Stomach (tissue), 9 donors: ENCODE results near the gene TMPRSS2. TPM values are rescaled to one million over a fixed set of nuclear protein-coding genes. Genes with fewer than 3 reads are reported as not detected.

Experiments used
- DNase-seq, 2 donors: peaks; one replicate each; pipeline versions ENCODE4 v3.0.0 to v3.0.0-alpha.2; 2013 to 2019
- H3K27ac ChIP-seq, 5 donors: fragments of 200-600 bp in 4 of 5; sonication (generic) in 4 of 5; one replicate each; pipeline ENCODE4 v1.5.1; 2013 to 2019; ENCODE audit warnings: mild to moderate bottlenecking in 1 of 5, moderate library complexity in 1 of 5
- H3K27me3 ChIP-seq, 3 donors: fragments of 200-600 bp; sonication (generic); one replicate each; pipeline ENCODE4 v1.5.1; 2017 to 2019; ENCODE audit warnings: mixed run types in 1 of 3
- H3K36me3 ChIP-seq, 4 donors: fragments of 200-600 bp; sonication (generic); 1 replicate in 3 of 4; 2 replicates in 1 of 4; pipeline ENCODE4 v1.5.1; 2016 to 2019
- H3K4me1 ChIP-seq, 4 donors: fragments of 200-600 bp; sonication (generic); one replicate each; pipeline ENCODE4 v1.5.1; 2016 to 2019
- H3K4me3 ChIP-seq, 4 donors: fragments of 200-600 bp; sonication (generic) in 3 of 4; one replicate each; pipeline ENCODE4 v1.5.1; 2016 to 2019; ENCODE audit warnings: mild to moderate bottlenecking in 1 of 4
- H3K9me3 ChIP-seq, 4 donors: fragments of 200-600 bp; sonication (generic); one replicate each; pipeline ENCODE4 v1.5.1; 2016 to 2019
- CTCF ChIP-seq, 7 experiments: fragments of 450-650 bp in 4 of 7; fragments of 200-600 bp in 3 of 7; sonication (generic) in 3 of 7; IDR thresholded peaks; one replicate each; pipeline ENCODE4 v1.5.1; 2016 to 2019; ENCODE audit warnings: antibody characterized with exemption in 7 of 7, control low read depth in 2 of 7, mild to moderate bottlenecking in 1 of 7
- EP300 ChIP-seq: sonication (generic); formaldehyde crosslinking; IDR thresholded peaks from one replicate; pipeline ENCODE4 v1.6.1; 2017; ENCODE audit warnings: antibody characterized with exemption
- POLR2A ChIP-seq, 4 donors: fragments of 450-650 bp; IDR thresholded peaks; one replicate each; pipeline ENCODE4 v1.6.1; 2016; ENCODE audit warnings: antibody characterized with exemption in 4 of 4, control low read depth in 2 of 4, mild to moderate bottlenecking in 1 of 4, moderate library complexity in 1 of 4
- POLR2AphosphoS5 ChIP-seq, 3 donors: sonication (generic); formaldehyde crosslinking; IDR thresholded peaks; one replicate each; pipeline ENCODE4 v1.6.1; 2016; ENCODE audit warnings: antibody characterized with exemption in 3 of 3
- WGBS, 5 donors: extraction: QIAGEN DNeasy Blood & Tissue Kit in 3 of 5; methylation state at CpG; one replicate each; pipeline versions ENCODE4 v1.1.5 to v1.1.7; 2013 to 2018; 5-methylcytosine and 5-hydroxymethylcytosine counted together
- intact Hi-C: fragments of 100-400 bp; cut with DNase I; formaldehyde crosslinking; loops from one replicate; pipeline ENCODE4 v1.15.1; 2023; ENCODE audit warnings: low total_unique reads
- polyA plus RNA-seq, 3 donors: library from polyadenylated mRNA; stranded (reverse); fragments of 200-250 nt; gene quantifications; one replicate each; pipeline ENCODE4 v1.2.3, GENCODE V29; 2013
- total RNA-seq, 5 donors: library from RNA; depleted of rRNA; stranded (reverse); fragments of >200 nt; gene quantifications; one replicate each; pipeline versions ENCODE4 v1.1.0 to v1.2.3, GENCODE V29; 2014 to 2016
- donor health status: healthy with polysubstance abuse.
- donor health status: Bipolar disorder and iron deficiency.
- donor health status: healthy.

Gene TMPRSS2
- total and polyA plus RNA-seq, 8 donors = 58.2 to 554 (median 125) TPM

DNA sequence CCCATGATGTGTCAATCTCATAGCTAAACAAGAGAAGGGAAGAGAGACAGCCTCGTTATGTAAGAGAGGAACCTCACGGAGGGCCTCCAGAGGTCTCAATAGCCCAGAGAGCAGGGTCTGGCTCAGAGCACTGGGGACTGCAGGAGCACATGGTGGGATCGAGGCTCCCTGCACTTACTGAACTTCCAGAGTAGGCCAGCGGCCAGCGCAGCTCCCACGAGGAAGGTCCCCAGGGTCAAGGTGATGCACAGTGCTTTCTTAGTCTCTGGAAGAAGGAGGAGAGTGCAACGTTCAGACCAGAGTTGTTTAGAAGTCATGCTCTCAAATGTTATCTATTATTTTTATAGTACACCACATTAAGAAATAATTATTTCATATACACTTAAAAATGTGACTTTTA is 18.6 kb downstream of the TMPRSS2 start:
- intact Hi-C loops = no loop called here
- no peak for TF ChIP-seq EP300
- peak in 1 of 3 donors; percentile 2 for TF ChIP-seq POLR2AphosphoS5 (IDR thresholded peaks at IDR 0.05)
- no peak for DNase-seq
- H3K27me3 ChIP-seq = no peaks in the 10 kb centered on the region
- peaks cover 41 to 90% (median 51%) of the 10 kb centered on the region in 4 donors for H3K4me1 ChIP-seq
- peak overlapping the region; percentile 2 to 80 (median 44) for H3K27ac ChIP-seq
- 55 to 75% (median 58%) methylated on average over 7 of the region's 7 CpGs for WGBS, 5 donors
- H3K36me3 ChIP-seq = peaks cover 24 to 71% (median 53%) of the 10 kb centered on the region in 4 donors
- H3K9me3 ChIP-seq = no peaks in the 10 kb centered on the region
- no peak overlapping the region for H3K4me3 ChIP-seq

GRCh38 chr21:41488080-41488479 is 19.9 kb downstream of the TMPRSS2 start:
- H3K27me3 ChIP-seq = no peaks in the 10 kb centered on the region
- H3K36me3 ChIP-seq = peaks cover 17 to 58% (median 41%) of the 10 kb centered on the region in 4 donors
- H3K27ac ChIP-seq = peak overlapping the region in 4 of 5 donors; percentile 38 to 80 (median 60)
- H3K4me3 ChIP-seq = no peak overlapping the region
- TF ChIP-seq CTCF (IDR thresholded peaks at IDR 0.05) = no peak
- TF ChIP-seq EP300 = no peak
- TF ChIP-seq POLR2AphosphoS5 (IDR thresholded peaks at IDR 0.05) = peak in 1 of 3 donors; percentile 28
- no peak for TF ChIP-seq POLR2A (IDR thresholded peaks at IDR 0.05)
- peaks cover 50 to 92% (median 61%) of the 10 kb centered on the region in 4 donors for H3K4me1 ChIP-seq
- intact Hi-C loops = no loop called here
- H3K9me3 ChIP-seq = no peaks in the 10 kb centered on the region
- 57 to 76% (median 63%) methylated on average over 14 of the region's 14 CpGs for WGBS, 5 donors
- DNase-seq = peak in 1 of 2 donors; percentile 68

GRCh38 chr21:41487082-41487481 is 20.9 kb downstream of the TMPRSS2 start:
- DNase-seq = no peak
- Histone ChIP-seq H3K4me1 (peaks cover 50 to 92% (median 69%) of the 10 kb centered on the region in 4 donors), H3K36me3 (peaks cover 13 to 59% (median 39%) of the 10 kb centered on the region in 4 donors), H3K9me3 (no peaks in the 10 kb centered on the region), H3K27me3 (no peaks in the 10 kb centered on the region), H3K27ac (peak overlapping the region; percentile 14 to 86 (median 77)), H3K4me3 (no peak overlapping the region)
- TF ChIP-seq POLR2A (IDR thresholded peaks at IDR 0.05) = no peak
- peak in 1 of 3 donors; percentile 2 for TF ChIP-seq POLR2AphosphoS5 (IDR thresholded peaks at IDR 0.05)
- 61 to 77% (median 70%) methylated on average over 6 of the region's 6 CpGs for WGBS, 5 donors
- intact Hi-C loops = no loop called here

DNA sequence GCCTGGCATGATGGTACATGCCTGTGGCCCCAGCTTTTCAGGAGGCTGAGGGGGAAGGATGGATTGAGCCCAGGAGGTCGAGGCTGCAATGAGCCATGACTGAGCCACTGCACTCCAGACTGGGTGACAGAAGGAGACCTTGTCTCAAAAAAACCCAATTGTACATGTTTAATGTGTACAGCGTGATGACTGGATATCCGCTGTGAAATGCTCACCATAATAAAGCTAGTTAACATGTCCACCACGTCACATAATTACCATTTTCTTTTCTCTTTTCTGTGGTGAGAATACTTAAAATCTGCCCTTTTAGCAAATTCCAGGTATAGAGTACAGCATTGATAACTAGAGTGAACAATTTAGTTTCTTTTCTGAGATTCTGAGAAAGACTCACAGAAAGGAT is 24.0 kb downstream of the TMPRSS2 start:
- Histone ChIP-seq H3K4me3 (no peak overlapping the region), H3K27ac (peak overlapping the region; percentile 50 to 86 (median 77)), H3K36me3 (peaks cover 15 to 66% (median 41%) of the 10 kb centered on the region in 4 donors), H3K27me3 (no peaks in the 10 kb centered on the region), H3K4me1 (peaks cover 65 to 100% (median 75%) of the 10 kb centered on the region in 4 donors), H3K9me3 (no peaks in the 10 kb centered on the region)
- DNase-seq = no peak
- TF ChIP-seq EP300 (no peak), POLR2AphosphoS5 (IDR thresholded peaks at IDR 0.05) (peak in 1 of 3 donors; percentile 12), POLR2A (IDR thresholded peaks at IDR 0.05) (no peak), CTCF (IDR thresholded peaks at IDR 0.05) (no peak)
- intact Hi-C loops = no loop called here
- WGBS, 5 donors = 55 to 75% (median 68%) methylated on average over 4 of the region's 4 CpGs

DNA sequence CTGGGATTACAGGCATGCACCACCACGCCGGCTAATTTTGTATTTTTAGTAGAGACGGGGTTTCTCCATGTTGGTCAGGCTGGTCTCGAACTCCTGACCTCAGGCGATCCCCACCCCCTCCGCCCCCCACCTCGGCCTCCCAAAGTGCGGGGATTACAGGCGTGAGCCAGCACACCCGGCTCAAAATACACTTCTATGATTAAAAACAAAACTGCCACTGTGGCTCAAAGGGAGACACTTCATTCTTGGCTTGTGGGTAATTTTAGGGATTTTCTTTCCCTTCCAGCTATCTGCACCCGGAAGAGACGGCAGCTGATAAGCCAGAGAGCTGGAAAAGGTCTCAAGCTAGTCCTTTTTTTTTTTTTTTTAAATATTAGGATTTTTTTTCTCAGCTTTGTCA is 24.5 kb downstream of the TMPRSS2 start:
- WGBS, 5 donors = 24 to 50% (median 31%) methylated on average over 12 of the region's 12 CpGs

More for the DNA sequence above, 24.5 kb downstream of the TMPRSS2 start:
- H3K4me1 ChIP-seq = peaks cover 70 to 100% (median 74%) of the 10 kb centered on the region in 4 donors
- no peaks in the 10 kb centered on the region for H3K27me3 ChIP-seq
- H3K27ac ChIP-seq = peak overlapping the region in 4 of 5 donors; percentile 50 to 86 (median 78)
- peaks cover 9 to 66% (median 40%) of the 10 kb centered on the region in 4 donors for H3K36me3 ChIP-seq
- no peaks in the 10 kb centered on the region for H3K9me3 ChIP-seq
- TF ChIP-seq POLR2A (IDR thresholded peaks at IDR 0.05) (no peak), CTCF (IDR thresholded peaks at IDR 0.05) (no peak), EP300 (no peak), POLR2AphosphoS5 (IDR thresholded peaks at IDR 0.05) (no peak)
- no peak overlapping the region for H3K4me3 ChIP-seq
- no peak for DNase-seq
- intact Hi-C loops = no loop called here
